Activated naive CD4-positive, alpha-beta T cell treated with anti-CD3 and anti-CD28 coated beads, Interleukin-2, amount 50 U/mL, for 16 hours (primary cell): ENCODE measurements around the gene MRPL17.
"Not testable (repeated sequence)": the region's sequence is repeated elsewhere in the genome, so short reads cannot be mapped to it uniquely, and the experiment has no call there.

ENCODE experiments used
- DNase-seq: peaks from one replicate; pipeline ENCODE4 v3.0.0-alpha.2; 2020

Gene MRPL17

DNA sequence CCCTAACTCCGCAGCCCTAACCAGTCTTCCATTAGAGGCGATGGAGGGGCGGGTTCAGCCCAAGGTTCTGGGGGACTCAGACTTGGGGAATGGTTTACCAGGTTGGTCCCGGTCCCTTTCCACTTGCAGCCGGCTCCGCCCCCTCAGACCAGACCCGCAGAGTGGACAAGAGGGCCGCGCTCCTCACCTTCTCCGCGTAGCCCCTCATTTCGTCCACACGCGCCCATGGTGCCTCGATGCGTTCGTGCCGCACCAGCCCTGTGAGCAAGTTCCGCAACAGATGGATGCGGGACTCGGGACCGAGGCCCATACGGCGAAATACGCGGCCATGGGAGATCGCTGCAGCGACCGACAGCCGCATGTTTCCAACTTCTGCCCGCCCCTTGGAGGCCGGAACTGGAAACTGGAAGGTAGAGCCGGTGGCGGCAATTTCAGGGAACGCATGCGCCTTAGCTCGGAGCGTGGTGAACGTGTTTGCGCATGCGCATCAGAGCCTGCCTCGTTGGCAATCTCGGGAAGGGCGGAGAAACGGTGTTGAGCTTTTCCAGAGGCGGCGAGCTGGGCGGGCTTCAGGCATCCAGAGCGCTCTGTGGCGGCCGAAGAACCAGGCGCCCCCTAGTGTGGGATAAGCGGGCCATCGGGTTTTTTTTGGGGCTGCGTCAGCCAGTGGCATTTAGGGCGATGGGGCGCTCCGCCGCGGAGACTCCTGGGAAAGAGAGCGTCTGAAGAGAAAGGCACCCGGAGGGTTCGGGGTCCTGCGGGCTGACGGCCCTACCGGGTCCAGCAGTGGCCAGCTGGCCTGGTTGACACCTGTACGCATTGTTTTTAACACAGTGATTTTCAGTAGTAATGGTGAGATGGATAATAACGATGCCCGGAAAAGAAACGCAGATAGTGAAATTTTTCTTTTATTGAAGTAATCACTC, at the start of gene MRPL17:
Gene MRPL17, minus strand, starts transcription at position 405 of the 926 bp plus-strand sequence. Its CDS starts 44 bp downstream, at position 361.
- peak; percentile 98 for DNase-seq

DNA sequence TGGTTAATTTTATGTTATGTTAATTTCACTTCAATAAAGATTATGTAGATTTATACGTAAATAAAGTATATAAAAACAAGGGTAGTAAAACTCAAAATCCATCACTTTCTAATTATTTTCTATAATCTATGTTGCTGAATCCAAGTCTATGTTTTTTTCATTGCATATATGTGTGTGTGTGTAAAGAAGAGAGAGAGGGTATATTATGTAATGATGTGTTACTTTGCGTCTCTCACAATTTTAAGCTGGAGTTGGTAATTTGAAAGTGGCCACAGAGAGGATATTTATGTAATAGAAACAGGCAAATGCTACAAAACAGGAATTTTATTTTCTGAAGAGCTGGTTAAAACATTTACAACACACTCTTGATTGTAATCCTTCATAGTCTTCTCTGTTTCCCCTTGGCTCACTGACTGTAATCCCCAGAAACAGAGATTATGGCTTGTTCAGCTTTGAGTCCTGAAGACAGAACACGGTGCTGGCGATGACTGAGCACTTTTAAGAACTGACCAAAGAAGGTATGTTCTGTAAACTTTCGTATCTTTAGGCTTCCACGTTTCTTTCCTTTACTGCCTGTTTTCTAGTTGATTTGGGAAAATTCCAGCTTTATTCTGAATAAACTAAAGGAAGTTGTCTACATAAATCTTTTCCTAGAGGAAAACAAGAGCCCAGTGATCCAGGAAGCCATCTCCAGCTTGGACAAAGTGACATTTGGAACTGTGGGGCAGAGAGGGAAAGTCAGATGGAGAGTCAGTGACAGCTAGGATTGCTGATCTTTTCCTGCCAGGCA, 45.0 kb upstream of the MRPL17 start:
- DNase-seq: no peak

DNA sequence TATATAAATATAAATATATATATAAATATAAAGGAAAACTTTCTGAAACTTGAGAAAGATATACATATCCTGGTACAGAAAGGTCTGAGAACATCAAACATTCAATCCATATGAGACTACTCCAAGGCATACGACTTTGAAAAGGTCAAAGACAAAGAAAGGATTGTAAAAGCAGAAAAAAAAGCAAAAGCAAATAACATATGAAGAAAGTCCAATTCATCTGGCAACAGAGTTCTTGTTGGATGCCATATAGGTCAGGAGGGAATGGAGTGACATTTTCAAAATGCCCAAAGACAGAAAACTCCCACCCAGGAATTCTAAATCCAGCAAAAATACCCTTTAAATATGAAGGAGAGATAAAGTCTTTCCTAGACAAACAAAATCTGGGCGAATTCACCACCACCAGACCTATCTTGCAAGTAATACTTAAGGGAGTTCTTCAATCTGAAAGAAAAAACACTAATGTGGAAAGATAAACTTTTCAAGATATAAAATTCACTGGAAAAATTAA, 42.3 kb upstream of the MRPL17 start:
- no peak for DNase-seq

DNA sequence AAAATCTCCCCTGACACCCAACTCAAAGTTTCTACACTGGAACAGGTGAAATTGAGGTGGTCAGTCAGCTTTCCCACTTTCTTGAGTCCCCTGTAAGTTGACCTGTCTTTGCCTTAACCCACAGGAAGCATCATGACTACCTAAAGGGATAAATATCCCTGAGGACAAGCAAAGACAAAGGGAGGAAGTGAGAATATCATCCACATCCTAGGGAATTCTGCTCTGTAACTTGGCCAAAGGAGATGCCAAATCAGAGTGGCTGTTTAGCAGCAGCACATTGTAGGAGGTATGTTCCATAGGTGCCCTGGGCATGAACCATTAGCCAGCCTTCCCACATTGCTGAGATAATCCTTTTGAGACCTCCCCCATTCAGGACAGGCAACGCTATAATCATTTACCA, 40.9 kb upstream of the MRPL17 start:
- DNase-seq: no peak

DNA sequence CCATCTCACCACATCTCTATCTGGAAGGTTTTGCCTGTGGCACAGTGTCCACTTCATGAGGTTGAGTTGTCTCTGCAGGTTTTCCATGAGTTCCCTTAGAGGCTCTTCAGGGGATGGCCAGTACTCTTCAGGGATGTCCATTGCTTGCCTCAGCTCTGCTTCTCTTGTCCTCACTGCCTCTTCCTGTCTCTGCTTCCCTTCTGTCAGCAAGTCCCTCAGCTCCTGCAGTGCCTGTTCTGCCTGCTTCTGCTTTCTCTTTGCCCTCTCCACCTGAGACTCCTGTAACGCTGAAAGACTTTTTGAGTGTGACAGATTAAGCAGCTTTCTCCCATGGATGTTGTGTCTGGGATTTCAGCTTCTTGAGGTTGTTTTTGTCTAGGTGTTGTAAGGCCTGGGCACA, 38.2 kb upstream of the MRPL17 start:
- no peak for DNase-seq

DNA sequence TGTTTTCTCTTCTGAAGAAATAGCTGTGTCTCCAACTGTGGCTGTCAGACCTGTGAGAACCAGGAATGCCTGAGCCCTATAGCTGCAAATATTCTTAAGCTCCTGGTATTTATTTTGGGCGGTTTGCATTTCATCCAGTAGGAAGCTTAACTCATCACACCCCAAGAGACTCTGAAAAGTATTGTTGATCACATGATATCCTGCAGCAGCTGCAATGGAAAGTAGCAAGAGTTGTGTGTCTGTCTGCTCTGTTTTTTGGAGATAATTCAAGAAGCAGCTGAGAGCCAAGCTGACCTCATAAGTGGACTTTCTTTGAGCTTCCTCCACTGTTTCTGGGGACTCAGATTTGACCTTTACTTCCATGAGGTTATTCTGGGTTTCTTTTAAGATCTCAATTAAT, 36.4 kb upstream of the MRPL17 start:
- no peak for DNase-seq

DNA sequence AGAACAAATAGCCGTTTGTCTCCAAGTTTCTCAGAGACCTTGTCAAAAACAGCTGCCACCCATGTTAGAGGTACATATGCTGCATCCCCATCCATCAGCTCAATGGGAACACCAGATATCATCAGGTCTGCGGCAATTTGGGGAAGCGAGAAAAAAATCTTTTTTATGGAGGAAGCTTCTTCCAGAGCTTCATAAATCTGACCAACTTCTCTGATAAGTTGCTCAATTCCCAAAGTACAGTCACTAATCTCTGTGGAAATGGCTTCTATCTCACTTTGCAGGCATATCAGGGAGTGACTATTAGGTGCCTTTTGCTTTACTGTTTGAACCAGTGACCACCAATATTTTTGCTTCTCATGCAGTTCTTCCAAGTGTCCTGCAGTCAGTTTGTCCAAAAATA, 34.3 kb upstream of the MRPL17 start:
- DNase-seq: no peak

DNA sequence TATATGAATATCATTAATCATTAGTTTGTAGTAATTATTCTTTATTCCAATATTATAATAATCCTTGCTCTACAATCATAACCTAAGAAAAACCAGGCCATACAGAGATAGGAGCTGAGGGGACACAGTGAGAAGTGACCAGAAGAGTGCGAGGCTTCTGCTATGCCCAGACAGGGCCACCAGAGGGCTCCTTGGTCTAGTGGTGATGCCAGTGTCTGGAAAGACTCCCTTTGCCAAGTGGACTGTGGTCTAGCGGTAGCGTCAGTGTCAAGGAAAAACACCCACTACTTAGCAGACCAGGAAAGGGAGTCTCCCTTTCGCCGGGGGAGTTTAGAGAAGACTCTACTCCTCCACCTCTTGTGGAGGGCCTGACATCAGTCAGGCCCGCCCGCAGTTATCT, 28.4 kb upstream of the MRPL17 start:
- peak; percentile 48 for DNase-seq

DNA sequence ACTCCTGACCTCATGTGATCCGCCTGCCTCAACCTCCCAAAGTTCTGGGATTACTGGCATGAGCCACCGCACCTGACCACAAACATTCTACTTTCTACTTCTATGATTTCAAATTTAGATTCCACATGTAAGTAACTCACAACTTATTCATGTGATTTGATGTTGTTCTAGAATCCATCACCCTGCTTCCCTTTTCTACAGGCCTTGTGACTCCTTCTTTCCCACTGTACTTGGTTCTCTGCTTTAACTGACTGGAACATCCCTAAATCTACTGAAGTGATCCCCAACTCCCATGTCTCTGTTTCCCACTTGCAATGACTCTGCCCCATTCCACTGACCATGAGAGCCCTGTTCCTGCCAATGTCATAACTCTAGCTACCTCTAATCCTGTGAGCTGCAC, 25.7 kb upstream of the MRPL17 start:
- DNase-seq: no peak

DNA sequence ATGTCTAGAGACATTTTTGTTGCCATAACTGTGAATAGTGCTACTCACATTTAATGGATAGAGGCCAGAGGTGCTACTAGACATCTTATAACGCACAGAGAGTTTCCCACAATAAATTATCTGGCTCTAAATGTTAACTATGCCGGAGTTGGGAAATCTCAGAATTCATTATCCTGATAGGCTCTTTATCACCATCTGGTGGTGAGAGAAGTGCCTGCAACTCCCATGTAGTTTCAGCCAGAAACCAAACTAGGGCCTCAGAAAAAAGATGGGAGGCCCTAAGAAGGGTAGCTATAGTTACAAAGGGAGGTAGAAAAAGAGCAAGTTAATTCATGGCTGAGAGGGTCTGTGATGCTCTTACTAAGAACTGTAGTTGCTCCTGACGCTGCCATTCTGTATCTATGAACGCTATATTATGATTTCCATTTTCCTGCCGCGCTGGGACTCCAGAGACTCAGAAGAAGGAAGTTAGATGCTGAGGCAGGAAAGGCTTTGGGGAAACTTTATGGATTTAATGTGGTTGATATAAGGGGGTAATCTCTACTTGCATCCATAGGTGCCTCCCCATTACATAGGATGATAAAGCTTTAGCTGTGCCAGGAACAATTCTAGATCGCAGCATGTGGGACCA, 22.9 kb upstream of the MRPL17 start:
- DNase-seq: peak; percentile 45

DNA sequence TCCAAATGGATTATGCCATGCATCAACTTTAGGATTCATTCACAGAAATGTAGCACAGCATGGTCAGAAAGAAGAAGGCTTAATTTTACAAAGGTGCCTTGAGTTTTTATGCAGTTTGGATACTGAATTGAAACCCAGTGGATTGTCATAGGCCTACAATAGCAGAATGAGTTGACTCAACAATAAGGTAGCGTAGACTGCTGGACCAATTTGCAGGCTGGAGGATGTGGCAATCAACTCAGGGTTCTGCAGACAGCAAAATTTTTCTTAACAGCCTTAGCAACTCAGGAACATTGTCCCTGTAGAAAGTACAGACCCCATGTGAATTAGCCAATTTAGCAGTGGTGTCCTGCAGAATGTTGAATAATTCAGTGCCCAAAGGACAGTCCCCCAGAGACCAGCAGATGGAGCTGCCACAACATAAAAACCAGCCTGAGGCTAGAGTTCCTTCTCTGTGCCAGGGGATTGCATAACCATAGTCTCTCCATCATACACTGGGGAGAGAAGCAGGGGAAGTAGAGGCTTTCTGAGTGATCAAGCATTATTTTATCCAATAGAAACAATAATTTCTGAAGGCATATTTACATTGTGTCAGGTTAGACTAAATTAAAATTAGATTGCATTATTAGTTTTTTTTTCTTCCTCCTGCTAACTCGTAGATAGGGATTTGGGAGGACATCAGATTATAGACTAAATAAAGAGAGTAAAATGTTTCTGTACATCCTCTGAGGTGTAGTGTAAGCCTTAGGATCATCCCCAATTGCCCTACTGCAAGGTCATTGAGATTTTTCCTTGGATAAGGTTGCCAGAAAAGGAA, 20.3 kb upstream of the MRPL17 start:
- DNase-seq: peak; percentile 22

DNA sequence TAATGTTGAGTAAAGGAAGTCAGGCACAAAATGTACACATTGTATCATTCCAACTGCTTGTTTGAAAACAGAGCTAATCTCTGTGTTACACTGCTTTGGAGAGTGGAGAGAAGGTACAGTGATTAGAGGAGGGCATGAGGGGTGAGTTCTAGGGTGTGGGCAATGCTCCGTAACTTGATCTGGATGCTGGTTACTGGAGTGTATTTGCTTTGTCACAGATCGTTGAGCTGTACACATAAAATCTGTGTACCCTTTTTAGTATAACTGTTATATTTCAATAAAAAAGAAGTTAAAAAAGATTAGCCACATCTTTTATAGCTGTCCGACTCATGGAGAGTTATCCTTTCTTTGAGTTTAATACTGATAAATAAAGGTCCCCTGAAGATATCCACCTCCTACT, 18.8 kb upstream of the MRPL17 start:
- DNase-seq: not testable (repeated sequence)

DNA sequence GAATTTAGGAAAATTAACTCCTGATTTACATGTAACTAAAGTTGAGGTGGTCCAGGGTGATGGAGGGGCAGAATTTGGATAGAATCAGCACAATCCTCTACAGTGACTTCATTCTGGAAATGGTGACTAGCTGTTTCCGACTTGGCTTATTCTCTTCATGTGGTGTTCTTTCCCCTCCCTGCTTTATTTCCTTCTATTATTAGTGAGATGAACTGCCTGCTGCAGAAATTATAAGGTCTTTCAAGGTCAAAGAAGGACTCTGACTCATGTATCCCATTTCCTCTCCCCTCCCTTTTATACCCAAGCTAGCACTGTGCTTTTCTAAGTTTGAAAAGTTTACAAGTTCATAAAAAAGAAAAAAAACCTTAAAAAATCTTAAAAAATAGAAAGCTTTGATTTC, 12.2 kb upstream of the MRPL17 start:
- DNase-seq: no peak

DNA sequence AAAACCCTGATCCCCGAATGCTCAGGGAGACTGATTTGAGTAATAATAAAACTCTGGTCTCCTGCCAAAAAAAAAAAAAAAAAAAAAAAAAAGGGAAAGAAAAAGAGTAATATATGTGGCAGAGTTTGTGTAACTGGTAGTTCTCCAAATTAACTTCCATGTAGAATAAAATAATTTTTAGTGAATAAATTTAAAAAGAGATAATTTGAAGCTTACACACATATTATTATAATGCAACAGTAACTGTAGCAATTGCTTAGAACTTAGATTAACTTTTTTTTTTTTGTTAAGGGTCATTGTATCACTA, 11.0 kb upstream of the MRPL17 start:
- no peak for DNase-seq

DNA sequence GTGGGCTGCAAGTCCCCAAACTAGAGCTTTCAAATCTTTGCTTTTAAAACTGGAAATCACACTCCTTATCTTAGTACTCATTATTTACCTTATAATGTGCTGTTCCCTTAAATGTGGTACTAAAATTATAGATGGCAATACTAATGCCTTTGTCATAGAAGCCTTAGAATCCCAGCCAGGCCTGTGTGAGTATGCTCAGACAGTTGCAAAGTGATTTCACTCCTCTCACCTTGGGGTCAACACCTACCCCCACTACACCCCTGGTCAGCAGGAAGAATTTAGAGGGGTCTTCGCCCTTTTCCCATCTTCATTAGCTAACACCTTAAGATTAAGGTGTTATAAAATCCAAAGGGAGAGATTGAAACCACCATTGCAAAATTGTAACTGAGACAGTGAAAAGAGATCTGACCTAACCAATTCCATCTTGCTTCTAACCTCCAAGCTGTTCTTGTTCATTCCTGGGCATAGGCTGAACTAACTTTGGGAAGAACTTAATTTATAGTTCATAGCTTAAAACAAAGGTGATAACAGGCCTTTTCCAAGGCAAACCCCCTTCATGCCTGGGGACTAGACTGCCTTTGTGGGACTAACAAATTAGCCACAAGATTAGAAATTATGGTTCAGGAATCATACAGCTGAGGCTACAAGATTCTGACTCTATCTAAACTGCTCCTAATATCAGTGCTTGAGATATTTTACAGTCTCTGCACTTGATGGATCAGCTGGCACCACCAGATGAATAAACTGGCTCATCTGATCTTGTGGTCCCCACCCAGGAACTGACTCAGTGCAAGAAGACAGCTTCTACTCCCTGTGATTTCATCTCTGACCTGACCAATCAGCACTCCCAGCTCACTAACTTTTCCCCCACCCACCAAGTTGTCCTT, 10.4 kb upstream of the MRPL17 start:
- DNase-seq: peak; percentile 46

GRCh38 chr11:6692128-6692527, 9.0 kb upstream of the MRPL17 start:
- no peak for DNase-seq

DNA sequence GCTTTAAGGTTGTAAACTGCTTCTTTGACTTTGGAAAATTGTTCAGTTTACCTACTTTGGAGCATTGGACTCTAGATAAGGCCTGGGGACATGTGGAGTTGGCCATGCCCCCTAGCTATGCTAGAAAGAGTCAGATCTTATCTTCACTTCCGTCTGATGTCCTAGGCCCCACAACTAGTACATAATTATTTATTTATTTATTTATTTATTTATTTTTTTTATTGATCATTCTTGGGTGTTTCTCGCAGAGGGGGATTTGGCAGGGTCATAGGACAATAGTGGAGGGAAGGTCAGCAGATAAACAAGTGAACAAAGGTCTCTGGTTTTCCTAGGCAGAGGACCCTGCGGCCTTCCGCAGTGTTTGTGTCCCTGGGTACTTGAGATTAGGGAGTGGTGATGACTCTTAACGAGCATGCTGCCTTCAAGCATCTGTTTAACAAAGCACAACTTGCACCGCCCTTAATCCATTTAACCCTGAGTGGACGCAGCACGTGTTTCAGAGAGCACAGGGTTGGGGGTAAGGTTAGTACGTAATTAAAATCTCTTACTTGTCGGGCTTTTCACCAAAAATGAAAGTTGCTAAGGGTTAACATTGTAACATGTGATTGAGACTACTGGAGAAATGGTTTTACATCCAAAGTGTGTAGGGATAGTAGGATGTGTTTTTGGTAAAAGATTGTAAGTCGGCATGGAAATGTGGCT, 7.4 kb upstream of the MRPL17 start:
- not testable (repeated sequence) for DNase-seq

GRCh38 chr11:6687876-6688275, 4.7 kb upstream of the MRPL17 start:
- DNase-seq: no peak

DNA sequence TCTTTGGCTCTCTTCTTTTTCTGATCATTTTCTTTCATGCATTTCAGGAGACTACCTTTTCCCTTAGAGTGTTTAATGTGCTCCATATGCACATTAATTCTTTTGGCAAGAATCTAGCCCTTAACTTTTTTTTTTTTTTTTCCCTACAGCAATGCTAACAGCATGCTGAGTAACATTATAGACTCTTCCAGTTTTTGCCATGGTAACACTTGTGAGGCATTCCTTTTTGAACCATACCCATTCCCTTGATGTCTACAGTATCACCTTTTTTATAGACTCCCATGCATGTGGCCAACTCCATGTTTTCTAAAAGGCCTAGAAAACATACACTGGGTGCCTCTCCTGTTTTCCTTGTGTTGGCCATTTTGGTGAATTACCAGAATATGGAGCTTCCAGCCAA, 2.9 kb upstream of the MRPL17 start:
- DNase-seq: no peak

DNA sequence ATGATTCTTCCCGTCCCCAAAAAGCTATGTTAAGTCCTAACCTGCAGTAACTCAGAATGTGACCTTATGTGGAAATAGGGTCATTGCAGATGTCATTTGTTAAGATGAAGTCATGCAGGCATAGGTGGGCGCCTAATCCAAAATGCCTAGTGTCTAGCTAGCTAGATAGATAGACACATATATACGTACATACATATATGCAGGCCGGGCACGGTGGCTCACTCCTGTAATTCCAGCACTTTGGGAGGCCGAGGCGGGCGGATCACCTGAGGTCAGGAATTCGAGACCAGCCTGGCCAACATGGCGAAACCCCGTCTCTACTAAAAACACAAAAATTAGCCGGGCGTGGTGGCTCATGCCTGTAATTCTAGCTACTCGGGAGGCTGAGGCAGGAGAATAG, 928 bp upstream of the MRPL17 start:
- not testable (repeated sequence) for DNase-seq

GRCh38 chr11:6682591-6682935, 577 bp downstream of the MRPL17 start:
- DNase-seq: no peak
